HG03575 (cell line): ENCODE results near the gene NDUFB6.
A peak's percentile ranks its signal among the peaks of the same experiment; 100 is the strongest.
"Not testable (repeated sequence)": the region's sequence is repeated elsewhere in the genome, so short reads cannot be mapped to it uniquely, and the experiment has no call there.

Experiments used
- ATAC-seq: cut with Tn5 transposase; IDR thresholded peaks from one replicate; pipeline ENCODE4 v1.9.1; 2021; ENCODE audit not compliant: unreplicated experiment, insufficient number of reproducible peaks, low FRiP score; ENCODE audit errors: extremely low read depth

The NDUFB6 gene

GRCh38 chr9:32526041-32526706 lies 46.8 kb downstream of the NDUFB6 start, which contains the start of gene RIGI:
Gene RIGI, minus strand, starts transcription at chr9:32526196. Its CDS starts 30 bp downstream, at chr9:32526166.
- peak; percentile 45 for ATAC-seq

- ATAC-seq = no peak
Observed at GRCh38 chr9:32525709-32526030, 47.3 kb downstream of the NDUFB6 start.

GRCh38 chr9:32524892-32525708 lies 47.9 kb downstream of the NDUFB6 start:
- ATAC-seq = no peak

- not testable (repeated sequence) for ATAC-seq
Observed at GRCh38 chr9:32524558-32524891, 48.4 kb downstream of the NDUFB6 start.

GRCh38 chr9:32523910-32524309 lies 49.0 kb downstream of the NDUFB6 start:
- ATAC-seq = no peak

- no peak for ATAC-seq
Observed at GRCh38 chr9:32518276-32518675, 54.7 kb downstream of the NDUFB6 start.

- ATAC-seq = no peak
Observed at GRCh38 chr9:32516241-32516640, 56.7 kb downstream of the NDUFB6 start.

GRCh38 chr9:32508728-32509127 lies 64.2 kb downstream of the NDUFB6 start:
- no peak for ATAC-seq

GRCh38 chr9:32503008-32503407 lies 70.0 kb downstream of the NDUFB6 start:
- ATAC-seq = no peak
